HG02840 (cell line): ENCODE data around the gene TCP11.
"Not testable (repeated sequence)": the region's sequence is repeated elsewhere in the genome, so short reads cannot be mapped to it uniquely, and the experiment has no call there.

Experiments used
- ATAC-seq: cut with Tn5 transposase; IDR thresholded peaks from one replicate; pipeline ENCODE4 v1.9.1; 2021; ENCODE audit warnings: mild to moderate bottlenecking, moderate library complexity, moderate number of reproducible peaks; ENCODE audit not compliant: unreplicated experiment, low FRiP score

Gene TCP11

GRCh38 chr6:35148167-35148741, 7.1 kb upstream of the TCP11 start:
- ATAC-seq, result no peak

- no peak for ATAC-seq
Observed at GRCh38 chr6:35147486-35147885, 6.3 kb upstream of the TCP11 start.

- no peak for ATAC-seq
Observed at GRCh38 chr6:35147026-35147425, 5.9 kb upstream of the TCP11 start.

GRCh38 chr6:35146453-35146852, 5.3 kb upstream of the TCP11 start:
- ATAC-seq, result no peak

- ATAC-seq, result no peak
Observed at GRCh38 chr6:35145757-35146156, 4.6 kb upstream of the TCP11 start.

GRCh38 chr6:35142588-35143569, 1.7 kb upstream of the TCP11 start:
- no peak for ATAC-seq

GRCh38 chr6:35140639-35141006, 516 bp downstream of the TCP11 start:
- no peak for ATAC-seq

GRCh38 chr6:35139924-35140638, 1.1 kb downstream of the TCP11 start:
- ATAC-seq, result no peak

- no peak for ATAC-seq
Observed at GRCh38 chr6:35139470-35139869, 1.7 kb downstream of the TCP11 start.

GRCh38 chr6:35138191-35138590, 2.9 kb downstream of the TCP11 start:
- ATAC-seq, result not testable (repeated sequence)

- ATAC-seq, result no peak
Observed at GRCh38 chr6:35136185-35136584, 5.0 kb downstream of the TCP11 start.

- ATAC-seq, result no peak
Observed at GRCh38 chr6:35128496-35128895, 12.6 kb downstream of the TCP11 start.

GRCh38 chr6:35128042-35128441, 13.1 kb downstream of the TCP11 start:
- ATAC-seq, result no peak

- no peak for ATAC-seq
Observed at GRCh38 chr6:35124356-35124755, 16.8 kb downstream of the TCP11 start.

GRCh38 chr6:35120746-35121145, 20.4 kb downstream of the TCP11 start:
- no peak for ATAC-seq

- ATAC-seq, result no peak
Observed at GRCh38 chr6:35108309-35108885, 32.7 kb downstream of the TCP11 start.

- not testable (repeated sequence) for ATAC-seq
Observed at GRCh38 chr6:35107761-35108160, 33.4 kb downstream of the TCP11 start.

GRCh38 chr6:35107208-35107607, 33.9 kb downstream of the TCP11 start:
- not testable (repeated sequence) for ATAC-seq

- not testable (repeated sequence) for ATAC-seq
Observed at GRCh38 chr6:35106061-35106460, 35.1 kb downstream of the TCP11 start.

- no peak for ATAC-seq
Observed at GRCh38 chr6:35105078-35105477, 36.1 kb downstream of the TCP11 start.

- ATAC-seq, result no peak
Observed at GRCh38 chr6:35099116-35099515, 42.0 kb downstream of the TCP11 start.
